Activated B cell treated with CpG ODN at 0.5 μM for 24 hours (primary cell): Measurements from ENCODE around the gene VAV1. TPM values are rescaled to one million over a fixed set of nuclear protein-coding genes. Genes with fewer than 3 reads are reported as not detected.

Experiments used
- ATAC-seq: fragments of 200-7000 bp; cut with Tn5 transposase; one replicate; pipeline ENCODE4 v1.10.0; 2021; ENCODE audit warnings: low read depth, mild to moderate bottlenecking, moderate library complexity
- CTCF ChIA-PET: fragments of 350-600 bp; sonication (Branson Sonifier 250); formaldehyde crosslinking; loops from one replicate; lab custom pipeline; 2021; ENCODE audit warnings: antibody characterized with exemption; lab: Charles Lee
- POLR2A ChIA-PET: fragments of 350-600 bp; sonication (Branson Sonifier 250); formaldehyde crosslinking; loops from one replicate; lab custom pipeline; 2021; ENCODE audit warnings: antibody characterized with exemption; lab: Charles Lee
- DNase-seq: peaks from one replicate; pipeline ENCODE4 v3.0.0; 2022
- H3K27ac Mint-ChIP-seq: one replicate; pipeline ENCODE4 v1.8.0; 2020; ENCODE audit warnings: mixed read lengths
- H3K27me3 Mint-ChIP-seq: one replicate; pipeline ENCODE4 v1.8.0; 2021; ENCODE audit warnings: mixed read lengths
- H3K36me3 Mint-ChIP-seq: one replicate; pipeline ENCODE4 v1.8.0; 2021; ENCODE audit warnings: low read depth, mixed read lengths
- H3K4me1 Mint-ChIP-seq: one replicate; pipeline ENCODE4 v1.8.0; 2021; ENCODE audit warnings: mixed read lengths
- H3K4me3 Mint-ChIP-seq: one replicate; pipeline ENCODE4 v1.8.0; 2020; ENCODE audit warnings: mild to moderate bottlenecking, mixed read lengths
- H3K9me3 Mint-ChIP-seq: one replicate; pipeline ENCODE4 v1.8.0; 2020; ENCODE audit warnings: mixed read lengths
- intact Hi-C: fragments of 100-400 bp; cut with micrococcal nuclease; formaldehyde crosslinking; loops from one replicate; pipeline ENCODE4 v1.15.1; 2024
- total RNA-seq: library from RNA; stranded (reverse); gene quantifications from 2 replicates; pipeline ENCODE4 v1.2.3, GENCODE V29; 2022
- TF ChIP-seq, protein P1 (sequence below): fragments of 200-600 bp; IDR thresholded peaks from one replicate; pipeline ENCODE4 v1.8.0; 2022; ENCODE audit warnings: antibody characterized with exemption, mild to moderate bottlenecking

Gene VAV1
- total RNA-seq, 1 donor from 2014 or later: 121 TPM

- no peak for ATAC-seq
- POLR2A ChIA-PET: interaction anchor here (0.6 to 3.2 kb wide), 7 partner anchors 58 to 735 kb away, joined by 3 to 60 read pairs (median 5); partner anchors contain the start of genes GPR108 and VAV1
- Mint-ChIP-seq H3K36me3 (peaks cover 9% of the 10 kb centered on the region), H3K4me1 (peaks cover 15% of the 10 kb centered on the region), H3K4me3 (no peak overlapping the region), H3K27ac (peak overlapping the region; percentile 59), H3K9me3 (no peaks in the 10 kb centered on the region), H3K27me3 (peaks cover under 1% of the 10 kb centered on the region)
- intact Hi-C loops: loop anchor here (1.0 to 5.0 kb wide), 6 partner anchors 89 to 500 kb away; partner anchors contain the start of genes CLPP, TUBB4A and VAV1
- CTCF ChIA-PET: interaction anchor here (0.6 to 5.9 kb wide), 6 partner anchors 106 to 643 kb away, joined by 3 to 83 read pairs (median 17); partner anchors contain the start of genes GPR108 and TRIP10
- DNase-seq: no peak
- TF ChIP-seq, protein P1, sequence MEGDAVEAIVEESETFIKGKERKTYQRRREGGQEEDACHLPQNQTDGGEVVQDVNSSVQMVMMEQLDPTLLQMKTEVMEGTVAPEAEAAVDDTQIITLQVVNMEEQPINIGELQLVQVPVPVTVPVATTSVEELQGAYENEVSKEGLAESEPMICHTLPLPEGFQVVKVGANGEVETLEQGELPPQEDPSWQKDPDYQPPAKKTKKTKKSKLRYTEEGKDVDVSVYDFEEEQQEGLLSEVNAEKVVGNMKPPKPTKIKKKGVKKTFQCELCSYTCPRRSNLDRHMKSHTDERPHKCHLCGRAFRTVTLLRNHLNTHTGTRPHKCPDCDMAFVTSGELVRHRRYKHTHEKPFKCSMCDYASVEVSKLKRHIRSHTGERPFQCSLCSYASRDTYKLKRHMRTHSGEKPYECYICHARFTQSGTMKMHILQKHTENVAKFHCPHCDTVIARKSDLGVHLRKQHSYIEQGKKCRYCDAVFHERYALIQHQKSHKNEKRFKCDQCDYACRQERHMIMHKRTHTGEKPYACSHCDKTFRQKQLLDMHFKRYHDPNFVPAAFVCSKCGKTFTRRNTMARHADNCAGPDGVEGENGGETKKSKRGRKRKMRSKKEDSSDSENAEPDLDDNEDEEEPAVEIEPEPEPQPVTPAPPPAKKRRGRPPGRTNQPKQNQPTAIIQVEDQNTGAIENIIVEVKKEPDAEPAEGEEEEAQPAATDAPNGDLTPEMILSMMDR: no peak
Observed at GRCh38 chr19:6861683-6862286, 89.3 kb downstream of the VAV1 start.

DNA sequence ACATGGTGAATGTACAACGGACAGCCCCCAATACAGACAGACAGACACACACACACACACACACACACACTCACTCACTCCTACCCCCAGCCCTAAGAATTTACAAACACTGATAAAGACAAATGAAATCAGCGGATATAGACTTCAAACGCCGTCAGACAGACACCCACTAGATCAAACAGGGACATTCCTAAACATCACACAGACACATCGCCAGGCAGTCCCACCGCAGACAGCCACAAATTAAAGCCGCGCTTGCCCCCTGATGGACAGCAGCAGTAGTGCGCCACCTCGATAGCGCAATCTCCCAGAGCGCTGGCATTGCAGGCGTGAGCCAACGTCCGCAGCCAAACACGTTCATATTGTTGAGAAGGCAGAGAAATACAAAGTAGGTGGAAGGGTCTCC, 90.2 kb downstream of the VAV1 start:
- intact Hi-C loops: loop anchor here (1.0 to 5.0 kb wide), 18 partner anchors 61 to 813 kb away; partner anchors contain the start of genes CLPP, KHSRP, TUBB4A and VAV1
- Mint-ChIP-seq H3K36me3 (no peaks in the 10 kb centered on the region), H3K9me3 (no peaks in the 10 kb centered on the region), H3K27ac (peak overlapping the region; percentile 76), H3K27me3 (peaks cover 2% of the 10 kb centered on the region), H3K4me1 (peaks cover 15% of the 10 kb centered on the region), H3K4me3 (peak overlapping the region; percentile 85)
- TF ChIP-seq, protein P1: no peak
- CTCF ChIA-PET: interaction anchor here (0.6 to 5.9 kb wide), 21 partner anchors 60 to 816 kb away, joined by 3 to 83 read pairs (median 5); partner anchors contain the start of genes ALKBH7, GPR108, KHSRP and TRIP10
- DNase-seq (peak; percentile 77), ATAC-seq (peak; percentile 89)
- POLR2A ChIA-PET: interaction anchor here (0.6 to 3.2 kb wide), 15 partner anchors 59 to 1040 kb away, joined by 3 to 60 read pairs (median 5); partner anchors contain the start of genes DENND1C, GPR108, VAV1 and ZNF557

DNA sequence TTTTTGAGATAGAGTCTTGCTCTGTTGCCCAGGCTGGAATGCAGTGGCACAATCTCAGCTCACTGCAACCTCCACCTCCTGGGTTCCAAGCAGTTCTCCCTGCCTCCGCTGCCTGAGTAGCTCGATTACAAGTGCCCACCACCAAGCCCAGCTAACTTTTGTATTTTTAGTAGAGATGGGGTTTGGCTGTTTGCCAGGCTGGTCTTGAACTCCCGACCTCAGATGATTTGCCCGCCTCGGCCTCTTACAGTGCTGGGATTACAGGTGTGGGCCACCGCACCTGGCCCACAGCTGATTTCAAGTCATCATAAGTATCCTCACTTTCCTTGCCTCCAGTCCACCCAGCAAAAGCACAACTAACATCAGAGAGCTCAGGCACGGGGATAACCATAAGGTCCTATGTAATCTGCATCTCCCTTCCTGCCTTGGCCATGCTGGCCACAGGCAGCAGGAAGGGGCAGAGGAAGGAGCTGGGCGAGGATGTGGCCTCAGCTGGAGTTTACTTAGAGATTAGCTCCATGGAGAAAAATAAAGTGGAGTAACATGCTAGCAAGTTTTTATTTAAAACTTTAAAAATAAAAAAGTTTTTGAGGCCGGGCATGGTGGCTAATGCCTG, 91.9 kb downstream of the VAV1 start:
- Mint-ChIP-seq H3K4me3 (no peak overlapping the region), H3K36me3 (no peaks in the 10 kb centered on the region), H3K27me3 (peaks cover 2% of the 10 kb centered on the region), H3K27ac (no peak overlapping the region), H3K9me3 (no peaks in the 10 kb centered on the region), H3K4me1 (peaks cover 15% of the 10 kb centered on the region)
- DNase-seq (no peak), ATAC-seq (no peak)
- intact Hi-C loops: loop anchor here (5.0 kb wide), 2 partner anchors 362 to 478 kb away; partner anchors contain the start of gene TUBB4A
- TF ChIP-seq, protein P1: no peak
- ChIA-PET CTCF (interaction anchor here (0.8 to 5.9 kb wide), 18 partner anchors 26 to 816 kb away, joined by 3 to 83 read pairs (median 5); partner anchors contain the start of genes ALKBH7, GPR108, TRIP10 and VAV1), POLR2A (interaction anchor here (0.6 to 3.2 kb wide), 7 partner anchors 111 to 646 kb away, joined by 3 to 60 read pairs (median 4); partner anchors contain the start of gene GPR108)

GRCh38 chr19:6865849-6866248, 93.3 kb downstream of the VAV1 start:
- no peak overlapping the region for H3K4me3 Mint-ChIP-seq
- POLR2A ChIA-PET: no interaction called here
- H3K4me1 Mint-ChIP-seq: peaks cover 15% of the 10 kb centered on the region
- CTCF ChIA-PET: interaction anchor here (0.7 to 5.9 kb wide), 2 partner anchors 19 to 129 kb away, joined by 3 to 83 read pairs; partner anchors contain the start of genes GPR108 and TRIP10
- H3K27me3 Mint-ChIP-seq: peaks cover 2% of the 10 kb centered on the region
- H3K27ac Mint-ChIP-seq: no peak overlapping the region
- H3K9me3 Mint-ChIP-seq: no peaks in the 10 kb centered on the region
- H3K36me3 Mint-ChIP-seq: no peaks in the 10 kb centered on the region
- DNase-seq (no peak), ATAC-seq (no peak)
- intact Hi-C loops: no loop called here
- TF ChIP-seq, protein P1: no peak
